ENCODE data around the gene MAPRE2. TPM values are rescaled to one million over a fixed set of nuclear protein-coding genes. Genes with fewer than 3 reads are reported as not detected.

MAPRE2 gene
- total and polyA plus RNA-seq, 11 donors, result 36.4 to 190 (median 137) TPM

DNA sequence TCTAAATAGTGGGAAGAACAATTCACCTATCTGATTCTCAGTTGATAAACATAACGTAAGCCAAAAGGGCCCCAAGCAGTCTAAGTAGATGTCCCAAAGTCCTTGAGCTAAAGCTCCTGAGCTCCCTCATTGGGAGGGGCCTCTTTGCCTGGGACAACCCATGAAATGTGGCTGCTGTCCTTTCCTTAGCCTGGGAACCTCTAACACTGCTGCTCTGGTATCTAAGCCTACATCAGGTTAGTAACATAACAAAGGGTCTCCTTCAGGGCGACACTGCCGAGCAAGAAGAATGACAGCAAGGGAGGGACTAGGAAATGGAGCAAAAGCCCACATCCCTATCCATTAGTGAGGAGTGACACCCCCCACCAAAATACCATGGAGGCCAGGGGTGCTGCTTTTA, 98.3 kb downstream of the MAPRE2 start:
- Histone ChIP-seq H3K9me3 (no peaks in the 10 kb centered on the region), H3K27me3 (no peaks in the 10 kb centered on the region), H3K27ac (peak overlapping the region in 2 of 12 donors; percentile 18 to 56), H3K36me3 (peaks cover 0 to 85% (median 72%) of the 10 kb centered on the region in 9 donors), H3K4me3 (no peak overlapping the region), H3K4me1 (peaks cover 0 to 47% (median 9%) of the 10 kb centered on the region in 12 donors)
- DNase-seq (no peak), ATAC-seq (no peak)
- TF ChIP-seq, protein P1, sequence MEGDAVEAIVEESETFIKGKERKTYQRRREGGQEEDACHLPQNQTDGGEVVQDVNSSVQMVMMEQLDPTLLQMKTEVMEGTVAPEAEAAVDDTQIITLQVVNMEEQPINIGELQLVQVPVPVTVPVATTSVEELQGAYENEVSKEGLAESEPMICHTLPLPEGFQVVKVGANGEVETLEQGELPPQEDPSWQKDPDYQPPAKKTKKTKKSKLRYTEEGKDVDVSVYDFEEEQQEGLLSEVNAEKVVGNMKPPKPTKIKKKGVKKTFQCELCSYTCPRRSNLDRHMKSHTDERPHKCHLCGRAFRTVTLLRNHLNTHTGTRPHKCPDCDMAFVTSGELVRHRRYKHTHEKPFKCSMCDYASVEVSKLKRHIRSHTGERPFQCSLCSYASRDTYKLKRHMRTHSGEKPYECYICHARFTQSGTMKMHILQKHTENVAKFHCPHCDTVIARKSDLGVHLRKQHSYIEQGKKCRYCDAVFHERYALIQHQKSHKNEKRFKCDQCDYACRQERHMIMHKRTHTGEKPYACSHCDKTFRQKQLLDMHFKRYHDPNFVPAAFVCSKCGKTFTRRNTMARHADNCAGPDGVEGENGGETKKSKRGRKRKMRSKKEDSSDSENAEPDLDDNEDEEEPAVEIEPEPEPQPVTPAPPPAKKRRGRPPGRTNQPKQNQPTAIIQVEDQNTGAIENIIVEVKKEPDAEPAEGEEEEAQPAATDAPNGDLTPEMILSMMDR (IDR thresholded peaks at IDR 0.05), result no peak
- no peak for TF ChIP-seq POLR2A (IDR thresholded peaks at IDR 0.05)
- WGBS, 4 donors, result 75 to 85% (median 79%) methylated on average over 3 of the region's 3 CpGs
- intact Hi-C loops (cut with DNase I), result loop anchor here in 4 of 10 donors (2.0 to 10.0 kb wide), 4 partner anchors 21 to 112 kb away; no protein-coding TSS in a partner anchor

DNA sequence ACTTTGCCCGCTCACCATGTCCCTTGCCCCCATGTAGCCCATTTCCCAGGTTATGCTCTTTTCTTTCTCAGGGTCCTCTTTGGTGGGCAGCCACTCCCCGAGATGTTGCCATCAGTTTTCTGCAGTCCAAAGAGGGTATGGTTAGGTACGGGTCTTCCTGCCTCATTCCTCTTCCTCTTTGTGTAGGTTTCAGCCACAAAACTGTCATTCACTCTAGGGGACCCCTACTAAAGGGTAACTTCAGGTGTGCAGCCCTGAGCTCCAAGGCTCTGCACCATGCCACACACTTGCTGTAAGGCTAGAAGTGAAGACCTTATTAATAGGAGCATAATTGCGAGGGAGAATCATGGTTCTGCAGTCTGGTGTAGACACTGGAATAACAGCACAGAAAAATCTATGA, 99.9 kb downstream of the MAPRE2 start:
- peaks cover 0 to 31% (median 8%) of the 10 kb centered on the region in 12 donors for H3K4me1 ChIP-seq
- H3K9me3 ChIP-seq, result no peaks in the 10 kb centered on the region
- ATAC-seq (no peak), DNase-seq (no peak)
- intact Hi-C loops (cut with DNase I), result loop anchor here in 9 of 10 donors (5.0 to 10.0 kb wide), 8 partner anchors 96 to 276 kb away; partner anchors contain the start of gene MAPRE2 (in 5 of the 9)
- 89 to 94% (median 93%) methylated on average over 4 of the region's 4 CpGs for WGBS, 4 donors
- H3K4me3 ChIP-seq, result no peak overlapping the region
- TF ChIP-seq POLR2A (IDR thresholded peaks at IDR 0.05), result no peak
- TF ChIP-seq, protein P1 (IDR thresholded peaks at IDR 0.05), result no peak
- no peak overlapping the region for H3K27ac ChIP-seq
- H3K27me3 ChIP-seq, result no peaks in the 10 kb centered on the region
- peaks cover 0 to 73% (median 57%) of the 10 kb centered on the region in 9 donors for H3K36me3 ChIP-seq

DNA sequence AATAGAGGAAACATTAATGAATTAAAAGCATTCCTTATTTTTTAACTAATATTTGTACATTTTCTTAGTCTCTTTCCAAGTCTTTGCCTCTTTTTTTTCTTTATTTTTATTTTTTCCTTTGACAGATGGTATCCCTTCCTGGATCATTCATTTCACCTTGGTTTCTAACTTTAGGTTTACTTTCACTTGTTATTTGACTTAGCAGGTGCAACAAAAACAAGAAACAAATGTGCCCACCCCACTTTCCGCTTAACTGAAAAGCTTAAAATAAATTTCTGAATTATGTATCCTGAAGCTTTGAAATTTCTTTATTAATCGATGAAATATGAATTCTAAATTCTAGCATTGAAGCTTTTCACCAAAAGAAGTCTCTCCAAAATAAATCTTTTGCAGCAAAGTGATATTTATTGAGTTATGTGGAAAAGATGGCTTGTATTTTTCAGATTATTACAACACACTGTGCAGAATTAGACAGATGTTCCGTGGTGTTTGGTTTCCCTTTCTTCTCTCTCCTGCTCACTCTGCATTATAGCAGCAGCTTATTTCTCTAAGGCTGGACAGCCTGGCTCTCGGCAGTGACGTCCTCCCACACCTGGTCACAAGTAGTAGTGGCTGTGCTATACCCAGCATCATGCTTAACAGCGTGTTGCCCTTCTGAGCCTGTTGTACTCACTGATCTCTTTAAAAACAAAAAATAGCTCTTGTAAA, 100.5 kb downstream of the MAPRE2 start:
- DNase-seq (no peak), ATAC-seq (no peak)
- H3K36me3 ChIP-seq, result peaks cover 0 to 67% (median 52%) of the 10 kb centered on the region in 9 donors
- intact Hi-C loops (cut with DNase I), result loop anchor here in 9 of 10 donors (2.0 to 10.0 kb wide), 9 partner anchors 97 to 277 kb away; partner anchors contain the start of gene MAPRE2 (in 5 of the 9)
- H3K27ac ChIP-seq, result no peak overlapping the region
- no peaks in the 10 kb centered on the region for H3K9me3 ChIP-seq
- H3K4me1 ChIP-seq, result peaks cover 0 to 27% (median 5%) of the 10 kb centered on the region in 12 donors
- H3K4me3 ChIP-seq, result no peak overlapping the region
- 83 to 92% (median 89%) methylated on average over 6 of the region's 6 CpGs for WGBS, 4 donors
- no peak for TF ChIP-seq POLR2A (IDR thresholded peaks at IDR 0.05)
- TF ChIP-seq, protein P1 (IDR thresholded peaks at IDR 0.05), result no peak
- H3K27me3 ChIP-seq, result no peaks in the 10 kb centered on the region

DNA sequence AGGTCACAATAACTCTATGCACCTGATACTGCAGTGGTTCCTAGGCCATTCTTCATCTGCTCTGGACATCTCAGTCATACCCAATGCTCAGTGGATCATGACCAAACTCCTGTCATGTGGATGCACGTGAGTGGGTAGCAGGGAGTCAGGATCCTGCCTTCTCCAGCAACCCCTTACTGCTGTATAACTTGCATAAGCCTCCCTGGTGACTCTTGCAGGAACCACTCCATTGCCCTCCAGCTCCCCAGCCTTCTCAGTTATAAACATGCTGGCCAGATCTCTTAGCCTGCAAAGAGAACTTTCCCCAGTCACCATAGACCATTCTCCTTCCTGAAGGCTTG, 101.0 kb downstream of the MAPRE2 start:
- intact Hi-C loops (cut with DNase I), result loop anchor here in 9 of 10 donors (2.0 to 10.0 kb wide), 9 partner anchors 97 to 277 kb away; partner anchors contain the start of gene MAPRE2 (in 5 of the 9)

More for the DNA sequence above, 101.0 kb downstream of the MAPRE2 start:
- Histone ChIP-seq H3K4me3 (no peak overlapping the region), H3K9me3 (no peaks in the 10 kb centered on the region), H3K36me3 (peaks cover 0 to 62% (median 47%) of the 10 kb centered on the region in 9 donors), H3K4me1 (peaks cover 0 to 22% (median 4%) of the 10 kb centered on the region in 12 donors), H3K27me3 (no peaks in the 10 kb centered on the region), H3K27ac (no peak overlapping the region)
- TF ChIP-seq, protein P1 (IDR thresholded peaks at IDR 0.05), result no peak
- no peak for TF ChIP-seq POLR2A (IDR thresholded peaks at IDR 0.05)
- DNase-seq (no peak), ATAC-seq (no peak)
- 78 to 100% (median 85%) methylated on average over 1 of the region's 1 CpG for WGBS, 4 donors

Data from heart left ventricle (tissue), 16 donors.